H1 (cell line): ENCODE results near the gene TFF2.

Experiments used
- CBX5 ChIP-seq: fragments of 300-800, 300-1000 bp; sonication (generic); IDR thresholded peaks from 2 replicates; pipeline ENCODE4 v1.7.1; 2016; ENCODE audit warnings: antibody characterized with exemption, low read length, low read depth
- EZH2 ChIP-seq: fragments of 200-600 bp; sonication (generic); IDR thresholded peaks from 2 replicates; pipeline ENCODE4 v1.7.1; 2012; ENCODE audit warnings: low read depth, mild to moderate bottlenecking, moderate library complexity, low read length, inconsistent platforms; ENCODE audit not compliant: severe bottlenecking
- PHF8 ChIP-seq: fragments of 200-600 bp; sonication (generic); conservative IDR thresholded peaks from 2 replicates; pipeline ENCODE4 v1.7.1; 2012; ENCODE audit warnings: low read depth, mild to moderate bottlenecking, inconsistent platforms, low read length, moderate library complexity
- POLR2A ChIP-seq, 2 experiments: IDR thresholded peaks; 1 replicate in 1 of 2; 2 replicates in 1 of 2; pipeline ENCODE4 v1.6.1; 2011; ENCODE audit warnings: low read depth in 2 of 2, low read length in 2 of 2, mild to moderate bottlenecking in 2 of 2; ENCODE audit errors: control extremely low read depth in 1 of 2
- RAD21 ChIP-seq, 2 experiments: IDR thresholded peaks in 1 of 2; conservative IDR thresholded peaks in 1 of 2; 2 replicates each; pipeline ENCODE4 v1.6.1; 2011; ENCODE audit warnings: low read depth in 2 of 2, low read length in 2 of 2, improper control_type of control experiment in 1 of 2, inconsistent platforms in 1 of 2, mild to moderate bottlenecking in 1 of 2, moderate library complexity in 1 of 2
- RNF2 ChIP-seq: fragments of 200-900, 300-1000 bp; sonication (generic); IDR thresholded peaks from 2 replicates; pipeline ENCODE4 v1.7.1; 2016; ENCODE audit warnings: borderline replicate concordance, low read depth, mild to moderate bottlenecking, antibody characterized with exemption, low read length; ENCODE audit not compliant: poor library complexity, severe bottlenecking; ENCODE audit errors: missing control alignments
- SP1 ChIP-seq: IDR thresholded peaks from 2 replicates; pipeline ENCODE4 v1.6.1; 2011; ENCODE audit warnings: low read depth, low read length
- TF ChIP-seq, protein P1 (sequence below), 3 experiments: IDR thresholded peaks; 1 replicate in 2 of 3; 2 replicates in 1 of 3; pipeline versions ENCODE4 v1.5.1 to v1.6.1; 2011; ENCODE audit warnings: low read length in 3 of 3, mild to moderate bottlenecking in 3 of 3, inconsistent platforms in 2 of 3, low read depth in 1 of 3, moderate library complexity in 1 of 3; ENCODE audit not compliant: insufficient read depth in 1 of 3; ENCODE audit errors: control extremely low read depth in 1 of 3

GRCh38 chr21:42306366-42307035, 44.3 kb downstream of the TFF2 start:
- TF ChIP-seq PHF8 (no peak), SP1 (no peak), EZH2 (no peak), RAD21 (IDR thresholded peaks at IDR 0.05 in 1 of 2, conservative IDR thresholded peaks at IDR 0.05 in 1 of 2; ENCODE audit: low read depth in 2 of 2, low read length in 2 of 2) (no peak), POLR2A (IDR thresholded peaks at IDR 0.05; ENCODE audit: control extremely low read depth in 1 of 2, low read depth in 2 of 2, low read length in 2 of 2) (no peak), RNF2 (no peak), CBX5 (no peak)
- TF ChIP-seq, protein P1, sequence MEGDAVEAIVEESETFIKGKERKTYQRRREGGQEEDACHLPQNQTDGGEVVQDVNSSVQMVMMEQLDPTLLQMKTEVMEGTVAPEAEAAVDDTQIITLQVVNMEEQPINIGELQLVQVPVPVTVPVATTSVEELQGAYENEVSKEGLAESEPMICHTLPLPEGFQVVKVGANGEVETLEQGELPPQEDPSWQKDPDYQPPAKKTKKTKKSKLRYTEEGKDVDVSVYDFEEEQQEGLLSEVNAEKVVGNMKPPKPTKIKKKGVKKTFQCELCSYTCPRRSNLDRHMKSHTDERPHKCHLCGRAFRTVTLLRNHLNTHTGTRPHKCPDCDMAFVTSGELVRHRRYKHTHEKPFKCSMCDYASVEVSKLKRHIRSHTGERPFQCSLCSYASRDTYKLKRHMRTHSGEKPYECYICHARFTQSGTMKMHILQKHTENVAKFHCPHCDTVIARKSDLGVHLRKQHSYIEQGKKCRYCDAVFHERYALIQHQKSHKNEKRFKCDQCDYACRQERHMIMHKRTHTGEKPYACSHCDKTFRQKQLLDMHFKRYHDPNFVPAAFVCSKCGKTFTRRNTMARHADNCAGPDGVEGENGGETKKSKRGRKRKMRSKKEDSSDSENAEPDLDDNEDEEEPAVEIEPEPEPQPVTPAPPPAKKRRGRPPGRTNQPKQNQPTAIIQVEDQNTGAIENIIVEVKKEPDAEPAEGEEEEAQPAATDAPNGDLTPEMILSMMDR (IDR thresholded peaks at IDR 0.05; ENCODE audit: control extremely low read depth in 1 of 3, insufficient read depth in 1 of 3, low read depth in 1 of 3, low read length in 3 of 3), result no peak
